Measurements from ENCODE around the gene GPLD1.

The GPLD1 gene

GRCh38 chr6:24378473-24379097, 110.8 kb downstream of the GPLD1 start:
- DNase-seq, result no peak

Measured in NCI-H524 treated with DMSO at 0.1 percent for 48 hours (cell line).